ENCODE measurements around the gene GLCE.

Gene GLCE

GRCh38 chr15:69210574-69210973 lies 50.1 kb downstream of the GLCE start:
- DNase-seq, result no peak

GRCh38 chr15:69213786-69214185 lies 53.4 kb downstream of the GLCE start:
- no peak for DNase-seq

- DNase-seq, result no peak
These were observed 55.0 kb downstream of the GLCE start for GRCh38 chr15:69215314-69216035.

GRCh38 chr15:69217381-69217780 lies 56.9 kb downstream of the GLCE start:
- no peak for DNase-seq

- DNase-seq, result no peak
These were observed 59.3 kb downstream of the GLCE start for GRCh38 chr15:69219690-69220089.

- DNase-seq, result no peak
These were observed 61.6 kb downstream of the GLCE start for GRCh38 chr15:69222002-69222474.

- DNase-seq, result no peak
These were observed 62.8 kb downstream of the GLCE start for GRCh38 chr15:69223083-69223813.

GRCh38 chr15:69224383-69224782 lies 63.9 kb downstream of the GLCE start:
- no peak for DNase-seq

GRCh38 chr15:69225355-69226022 lies 65.1 kb downstream of the GLCE start:
- no peak for DNase-seq

- DNase-seq, result no peak
These were observed 65.6 kb downstream of the GLCE start for GRCh38 chr15:69226023-69226355.

- DNase-seq, result no peak
These were observed 71.7 kb downstream of the GLCE start for GRCh38 chr15:69232144-69232543.

GRCh38 chr15:69232765-69233164 lies 72.3 kb downstream of the GLCE start:
- DNase-seq, result no peak

- DNase-seq, result no peak
These were observed 74.2 kb downstream of the GLCE start for GRCh38 chr15:69234676-69235075.

- no peak for DNase-seq
These were observed 76.1 kb downstream of the GLCE start for GRCh38 chr15:69236505-69236904.

GRCh38 chr15:69237718-69238117 lies 77.3 kb downstream of the GLCE start:
- no peak for DNase-seq

GRCh38 chr15:69244798-69245197 lies 84.4 kb downstream of the GLCE start:
- no peak for DNase-seq

GRCh38 chr15:69253156-69253555 lies 92.7 kb downstream of the GLCE start:
- no peak for DNase-seq

GRCh38 chr15:69265347-69265955 lies 105.0 kb downstream of the GLCE start:
- DNase-seq, result no peak

- no peak for DNase-seq
These were observed 110.8 kb downstream of the GLCE start for GRCh38 chr15:69271217-69271616.

- no peak for DNase-seq
These were observed 111.7 kb downstream of the GLCE start for GRCh38 chr15:69272139-69272538.

- no peak for DNase-seq
These were observed 112.5 kb downstream of the GLCE start for GRCh38 chr15:69272891-69273290.

GRCh38 chr15:69275074-69275670 lies 114.7 kb downstream of the GLCE start:
- no peak for DNase-seq

- DNase-seq, result no peak
These were observed 115.6 kb downstream of the GLCE start for GRCh38 chr15:69275933-69276560.

All from CD4-positive, alpha-beta T cell treated with Interleukin-15 for 1 hour (primary cell).